Stimulated activated CD8-positive, alpha-beta memory T cell treated with anti-CD3 and anti-CD28 coated beads, Interleukin-15, amount 100 ng/mL, for 48 hours (primary cell): ENCODE data around the gene SPPL2B.
"Not testable (repeated sequence)": the region's sequence is repeated elsewhere in the genome, so short reads cannot be mapped to it uniquely, and the experiment has no call there.

ENCODE experiments used
- DNase-seq, 2 donors: peaks; one replicate each; pipeline ENCODE4 v3.0.0-alpha.2; 2020; ENCODE audit warnings: low read depth in 2 of 2

The SPPL2B gene

DNA sequence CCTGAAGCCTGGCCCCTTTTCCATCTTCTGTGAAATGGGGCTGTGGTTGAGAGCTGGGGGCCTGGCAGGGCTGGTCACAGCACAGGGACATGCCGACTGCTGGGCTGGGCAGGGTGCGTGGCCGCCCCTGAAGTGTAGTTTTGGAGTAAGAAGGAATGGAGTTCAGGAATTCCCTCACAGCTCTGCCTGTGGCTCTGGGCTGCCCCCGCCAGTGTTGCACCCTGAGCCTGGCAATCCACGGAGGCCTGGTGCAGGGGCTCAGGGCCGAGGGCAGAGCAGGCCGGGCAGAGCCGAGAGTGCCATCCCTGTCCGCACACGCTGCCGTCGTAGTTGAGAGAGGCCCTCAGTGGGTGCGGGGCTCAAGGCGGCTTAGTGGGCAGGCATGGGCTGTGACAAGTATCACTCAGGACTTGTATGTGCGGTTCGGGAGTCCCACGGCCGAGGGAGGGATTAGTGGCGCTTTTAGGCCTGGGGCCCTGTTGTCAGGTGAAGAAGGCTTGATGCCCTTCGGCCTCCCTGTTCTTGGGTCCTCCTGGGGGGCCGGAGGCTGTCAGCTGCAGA lies 9.7 kb downstream of the SPPL2B start:
- no peak for DNase-seq

GRCh38 chr19:2338751-2339643 lies 10.5 kb downstream of the SPPL2B start:
- no peak for DNase-seq

DNA sequence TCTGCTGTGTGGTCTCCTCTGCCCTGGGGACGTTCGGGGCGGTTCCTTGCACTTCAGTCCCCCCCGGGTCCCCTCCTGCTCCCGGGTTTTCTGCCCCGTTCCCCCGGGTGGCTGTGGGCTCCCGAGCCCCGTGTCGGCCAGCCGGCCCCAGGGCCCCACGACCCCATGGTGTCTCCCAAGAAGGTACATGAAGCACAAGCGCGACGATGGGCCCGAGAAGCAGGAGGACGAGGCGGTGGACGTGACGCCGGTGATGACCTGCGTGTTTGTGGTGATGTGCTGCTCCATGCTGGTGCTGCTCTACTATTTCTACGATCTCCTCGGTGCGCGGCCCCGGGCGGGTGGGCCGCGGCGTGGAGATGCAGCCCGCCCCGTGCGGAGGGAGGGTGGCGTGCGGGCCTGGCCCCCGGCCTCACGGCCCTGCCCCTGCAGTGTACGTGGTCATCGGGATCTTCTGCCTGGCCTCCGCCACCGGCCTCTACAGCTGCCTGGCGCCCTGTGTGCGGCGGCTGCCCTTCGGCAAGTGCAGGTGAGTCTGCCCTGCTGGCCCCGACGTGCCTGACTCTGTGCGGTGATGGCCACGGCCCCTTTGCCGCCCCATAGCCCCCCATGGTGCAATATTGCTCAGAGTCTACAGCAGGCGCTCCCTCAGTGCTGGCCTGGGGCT lies 11.3 kb downstream of the SPPL2B start:
- DNase-seq, result no peak

- DNase-seq, result no peak
Observed at GRCh38 chr19:2340496-2341243, 12.2 kb downstream of the SPPL2B start.

DNA sequence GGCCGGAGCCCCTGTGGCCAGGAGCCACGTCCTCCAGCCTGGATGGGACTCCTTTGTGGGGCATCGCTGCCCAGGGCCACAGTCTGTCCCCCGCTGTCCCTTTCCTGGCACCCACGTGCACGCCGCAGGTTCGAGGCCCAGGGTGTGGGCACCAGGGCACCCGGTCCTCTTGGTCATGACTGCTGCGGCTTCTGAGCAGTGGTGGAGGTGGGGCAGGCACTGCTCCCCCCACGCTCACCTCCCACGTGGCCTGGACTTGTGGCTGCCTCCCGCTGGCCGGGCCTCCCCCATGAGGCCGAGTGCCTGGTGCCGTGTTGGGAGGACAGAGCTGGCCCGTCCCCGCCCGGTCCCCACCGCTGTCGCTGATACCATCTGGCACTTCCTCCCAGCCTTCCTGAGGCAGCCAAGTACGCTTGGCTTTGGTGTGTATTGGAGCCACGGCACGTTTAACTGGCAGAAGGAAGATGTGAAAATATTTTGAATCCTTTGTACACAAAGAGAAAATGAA lies 12.8 kb downstream of the SPPL2B start:
- DNase-seq, result no peak

- no peak for DNase-seq
Observed at GRCh38 chr19:2341982-2342381, 13.5 kb downstream of the SPPL2B start.

- no peak for DNase-seq
Observed at GRCh38 chr19:2342656-2343288, 14.3 kb downstream of the SPPL2B start.

GRCh38 chr19:2343289-2343982 lies 15.0 kb downstream of the SPPL2B start:
- no peak for DNase-seq

GRCh38 chr19:2344381-2344870 lies 15.9 kb downstream of the SPPL2B start:
- no peak for DNase-seq

DNA sequence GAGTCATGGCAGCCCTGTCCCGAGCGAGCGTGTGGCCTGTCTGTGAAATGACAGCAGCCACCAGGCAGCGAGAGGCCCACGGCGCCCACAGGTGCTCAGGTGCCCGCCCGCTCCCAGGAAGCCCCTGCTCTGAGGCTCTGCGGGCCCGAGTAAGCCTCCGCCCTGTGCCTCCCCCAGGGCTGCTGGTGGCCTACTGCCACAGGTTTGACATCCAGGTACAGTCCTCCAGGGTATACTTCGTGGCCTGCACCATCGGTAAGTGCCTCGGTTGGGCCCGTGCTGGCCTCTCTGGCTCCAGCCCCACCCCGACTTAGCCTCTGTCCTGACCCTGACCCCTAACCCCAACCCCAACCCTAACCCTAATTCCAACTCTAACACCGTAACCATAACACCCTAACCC lies 16.6 kb downstream of the SPPL2B start:
- no peak for DNase-seq

DNA sequence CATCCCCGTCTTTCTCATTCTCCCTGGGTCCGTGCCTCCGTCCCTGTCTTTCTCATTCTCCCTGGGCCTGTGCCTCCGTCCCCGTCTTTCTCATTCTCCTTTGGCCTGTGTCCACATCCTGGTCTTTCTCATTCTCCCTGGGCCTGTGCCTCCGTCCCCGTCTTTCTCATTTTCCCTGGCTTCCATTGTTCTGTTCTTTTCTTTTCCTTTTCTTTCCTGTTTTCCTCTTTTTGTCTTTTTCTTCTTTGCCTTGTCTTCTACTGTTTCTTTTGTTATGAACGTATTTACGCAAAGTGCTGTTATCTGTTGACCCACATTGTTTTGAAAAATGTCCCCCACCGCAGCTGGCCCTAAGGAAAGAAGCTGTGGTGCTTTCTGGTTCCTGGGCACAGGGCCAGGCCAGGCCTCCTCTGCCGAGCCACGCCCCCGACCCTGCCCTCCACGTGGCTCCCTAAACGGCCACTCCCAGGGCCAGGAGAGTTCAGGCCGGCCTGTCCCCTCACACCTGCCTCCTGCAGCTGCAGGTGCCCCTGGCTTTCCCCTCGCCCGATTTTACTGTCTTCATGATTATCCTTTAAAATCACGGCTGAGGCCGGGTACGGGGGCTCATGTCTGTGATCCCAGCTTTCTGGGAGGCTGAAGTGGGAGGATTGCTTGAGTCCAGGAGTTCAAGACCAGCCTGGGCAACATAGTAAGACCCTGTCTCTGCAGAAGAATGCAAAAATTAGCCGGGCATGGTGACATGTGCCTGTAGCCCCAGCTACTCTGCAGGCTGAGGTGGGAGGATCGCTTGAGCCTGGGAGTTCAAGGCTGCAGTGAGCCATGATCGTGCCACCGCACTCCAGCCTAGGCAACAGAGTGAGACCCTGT lies 17.5 kb downstream of the SPPL2B start:
- DNase-seq, result no peak

GRCh38 chr19:2349818-2350217 lies 21.3 kb downstream of the SPPL2B start:
- DNase-seq, result not testable (repeated sequence)

DNA sequence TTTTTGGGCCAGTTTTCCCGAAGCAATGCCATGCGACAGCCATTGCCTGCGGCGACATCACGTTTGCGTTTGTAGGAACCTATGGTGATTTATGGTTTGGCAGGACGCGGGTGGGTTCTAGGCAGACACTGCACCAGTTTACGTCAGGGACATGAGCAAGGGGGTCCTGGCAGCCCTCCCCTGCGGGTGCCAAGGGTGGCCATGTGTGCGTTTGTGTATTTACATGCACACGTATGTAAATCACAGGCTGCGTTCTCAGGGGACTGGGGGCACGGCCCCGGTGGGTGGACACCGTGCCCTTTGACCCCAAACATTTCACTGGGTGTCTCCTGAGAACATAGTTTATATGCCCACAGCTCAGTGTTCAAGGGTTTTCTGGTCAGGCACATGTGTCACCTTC lies 22.2 kb downstream of the SPPL2B start:
- no peak for DNase-seq

GRCh38 chr19:2351591-2351990 lies 23.1 kb downstream of the SPPL2B start:
- no peak for DNase-seq

DNA sequence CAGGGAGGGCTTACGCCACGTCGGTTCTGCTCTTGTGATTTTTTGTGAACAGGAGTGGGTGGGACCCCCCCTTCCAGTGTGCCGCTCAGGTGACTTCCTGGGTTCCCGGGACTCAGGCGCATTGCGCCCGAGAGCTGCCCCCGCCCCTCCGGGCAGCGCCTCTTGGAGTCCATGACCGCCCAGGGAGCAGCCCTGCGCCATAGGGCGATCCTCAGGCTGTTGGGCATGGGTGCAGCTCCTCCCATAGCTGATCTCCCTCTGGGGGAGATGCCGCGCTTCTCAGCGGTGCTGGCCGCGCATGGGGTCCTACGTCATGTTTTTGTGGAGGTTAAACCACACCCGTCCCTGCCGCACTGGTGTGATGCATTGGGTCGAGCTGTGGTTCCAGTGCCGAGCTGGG lies 23.6 kb downstream of the SPPL2B start:
- no peak for DNase-seq

DNA sequence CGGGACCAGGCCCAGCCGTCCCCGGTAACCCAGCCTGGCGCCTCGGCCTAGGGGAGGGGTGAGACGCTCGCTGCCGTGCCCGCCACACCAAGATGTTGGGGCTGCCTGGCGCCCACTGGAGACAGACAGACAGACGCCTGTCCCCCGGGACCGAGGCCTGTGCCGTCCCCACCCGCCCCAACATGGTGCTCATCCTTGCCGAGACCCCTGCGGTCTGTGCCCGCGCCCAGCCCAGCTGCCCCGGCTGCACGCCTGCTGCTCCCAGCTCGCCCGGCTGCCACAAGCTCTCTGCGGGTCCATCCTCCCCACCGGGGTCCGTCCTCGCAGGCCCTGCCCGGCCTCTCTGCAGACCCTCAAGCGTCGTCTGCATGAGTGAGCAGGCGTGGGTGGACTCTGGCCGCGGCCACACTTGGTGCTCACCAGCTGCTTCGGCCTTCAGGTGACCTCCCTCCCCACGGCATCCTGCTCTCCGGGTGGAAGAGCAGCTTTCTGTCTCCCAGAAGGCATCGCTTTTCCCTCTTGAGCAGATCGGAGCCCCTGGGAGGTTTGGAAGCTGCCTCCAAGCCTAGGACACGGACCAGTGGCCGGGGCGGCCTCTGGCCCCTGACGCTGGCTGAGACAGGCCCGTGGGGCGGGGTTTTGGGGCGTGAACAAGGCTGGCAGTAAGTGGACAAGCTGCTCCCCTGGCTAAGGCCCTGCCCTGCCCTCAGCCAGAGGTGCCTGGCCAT lies 24.8 kb downstream of the SPPL2B start:
- DNase-seq, result no peak

DNA sequence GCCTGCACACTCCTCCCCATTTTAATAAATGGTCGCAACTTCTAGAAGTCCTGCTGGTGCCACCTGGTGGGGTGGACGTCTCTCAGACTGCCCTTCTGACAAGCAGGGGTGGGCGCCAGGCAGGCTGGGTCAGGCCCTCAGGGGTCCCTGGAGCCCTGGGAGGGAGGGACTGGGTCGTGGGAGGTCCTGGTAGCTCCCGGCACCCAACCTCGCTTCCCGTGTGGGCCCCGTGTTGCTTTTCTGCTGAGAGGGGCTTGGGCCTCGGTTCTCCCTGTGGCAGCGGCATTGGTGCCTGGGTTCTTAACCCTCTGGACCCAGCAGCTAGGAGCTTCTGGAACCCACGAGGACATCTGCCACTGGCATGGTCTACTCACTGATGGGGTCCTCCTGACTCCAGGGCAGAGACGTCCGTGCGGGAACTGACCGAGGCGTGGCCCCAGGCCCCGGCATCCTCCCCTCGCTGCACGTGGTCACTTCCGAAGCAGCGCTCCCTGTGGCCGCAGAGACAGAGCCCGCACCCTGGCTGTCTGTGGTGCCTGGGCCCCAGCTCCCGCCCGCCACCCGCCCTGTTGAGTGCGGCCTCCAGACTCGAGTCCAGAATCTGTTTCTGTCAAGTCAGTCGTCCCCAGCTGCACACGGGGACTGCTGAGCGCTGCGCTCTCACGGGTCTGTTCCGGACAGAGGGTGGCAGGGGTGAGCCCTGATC lies 25.6 kb downstream of the SPPL2B start:
- DNase-seq, result no peak

GRCh38 chr19:2354670-2355069 lies 26.2 kb downstream of the SPPL2B start:
- no peak for DNase-seq
